ENCODE data around the gene DGCR6L. TPM values are rescaled to one million over a fixed set of nuclear protein-coding genes. Genes with fewer than 3 reads are reported as not detected.
"Not testable (repeated sequence)": the region's sequence is repeated elsewhere in the genome, so short reads cannot be mapped to it uniquely, and the experiment has no call there.

Gene DGCR6L
- total RNA-seq, 1 experiment from 2014 or later: 32.7 TPM

GRCh38 chr22:20285473-20286311 lies 34.2 kb downstream of the DGCR6L start:
- not testable (repeated sequence) for H3K9ac ChIP-seq (ENCODE audit: low read length); H2AFZ ChIP-seq (ENCODE audit: low read length); H3K79me2 ChIP-seq (ENCODE audit: low read length); H3K36me3 ChIP-seq (ENCODE audit: insufficient read depth, low read length); H3K4me2 ChIP-seq (ENCODE audit: low read depth, low read length, poor library complexity, severe bottlenecking); H3K9me2 ChIP-seq (replicated peaks; ENCODE audit: insufficient read depth, low read length); H4K20me1 ChIP-seq (ENCODE audit: insufficient read depth, low read depth, low read length); H3K27ac ChIP-seq (ENCODE audit: low read length); H3K9me3 ChIP-seq (ENCODE audit: low read length); H3K4me1 ChIP-seq (ENCODE audit: low read length); H3K27me3 ChIP-seq (ENCODE audit: low read length); H3K4me3 ChIP-seq (ENCODE audit: low read length)
- peak; percentile 87 for DNase-seq

GRCh38 chr22:20284471-20285086 lies 35.3 kb downstream of the DGCR6L start:
- Histone ChIP-seq H3K9me2 (replicated peaks; ENCODE audit: insufficient read depth, low read length) (no peaks in the 10 kb centered on the region), H3K4me1 (ENCODE audit: low read length) (no peaks in the 10 kb centered on the region), H3K9ac (ENCODE audit: low read length) (no peak overlapping the region), H3K4me3 (ENCODE audit: low read length) (no peak overlapping the region), H3K4me2 (ENCODE audit: low read depth, low read length, poor library complexity, severe bottlenecking) (no peak overlapping the region), H4K20me1 (ENCODE audit: insufficient read depth, low read depth, low read length) (no peaks in the 10 kb centered on the region), H3K27me3 (ENCODE audit: low read length) (no peaks in the 10 kb centered on the region), H3K27ac (ENCODE audit: low read length) (no peak overlapping the region), H3K79me2 (ENCODE audit: low read length) (no peaks in the 10 kb centered on the region), H3K9me3 (ENCODE audit: low read length) (no peaks in the 10 kb centered on the region), H3K36me3 (ENCODE audit: insufficient read depth, low read length) (no peaks in the 10 kb centered on the region), H2AFZ (ENCODE audit: low read length) (no peak overlapping the region)
- no peak for DNase-seq

GRCh38 chr22:20283674-20284066 lies 36.2 kb downstream of the DGCR6L start:
- Histone ChIP-seq H2AFZ (ENCODE audit: low read length) (no peak overlapping the region), H3K4me1 (ENCODE audit: low read length) (no peaks in the 10 kb centered on the region), H3K9ac (ENCODE audit: low read length) (no peak overlapping the region), H3K4me3 (ENCODE audit: low read length) (no peak overlapping the region), H3K27ac (ENCODE audit: low read length) (no peak overlapping the region), H4K20me1 (ENCODE audit: insufficient read depth, low read depth, low read length) (no peaks in the 10 kb centered on the region), H3K4me2 (ENCODE audit: low read depth, low read length, poor library complexity, severe bottlenecking) (no peak overlapping the region), H3K9me2 (replicated peaks; ENCODE audit: insufficient read depth, low read length) (no peaks in the 10 kb centered on the region), H3K36me3 (ENCODE audit: insufficient read depth, low read length) (no peaks in the 10 kb centered on the region), H3K27me3 (ENCODE audit: low read length) (no peaks in the 10 kb centered on the region), H3K79me2 (ENCODE audit: low read length) (no peaks in the 10 kb centered on the region), H3K9me3 (ENCODE audit: low read length) (no peaks in the 10 kb centered on the region)
- DNase-seq: no peak

- no peaks in the 10 kb centered on the region for H3K36me3 ChIP-seq (ENCODE audit: insufficient read depth, low read length)
- no peak overlapping the region for H3K9ac ChIP-seq (ENCODE audit: low read length)
- H3K9me2 ChIP-seq (replicated peaks; ENCODE audit: insufficient read depth, low read length): no peaks in the 10 kb centered on the region
- no peaks in the 10 kb centered on the region for H3K27me3 ChIP-seq (ENCODE audit: low read length)
- H3K9me3 ChIP-seq (ENCODE audit: low read length): no peaks in the 10 kb centered on the region
- no peak overlapping the region for H3K4me2 ChIP-seq (ENCODE audit: low read depth, low read length, poor library complexity, severe bottlenecking)
- no peak for DNase-seq
- H4K20me1 ChIP-seq (ENCODE audit: insufficient read depth, low read depth, low read length): no peaks in the 10 kb centered on the region
- H3K4me1 ChIP-seq (ENCODE audit: low read length): no peaks in the 10 kb centered on the region
- no peak overlapping the region for H3K27ac ChIP-seq (ENCODE audit: low read length)
- H3K4me3 ChIP-seq (ENCODE audit: low read length): no peak overlapping the region
- no peak overlapping the region for H2AFZ ChIP-seq (ENCODE audit: low read length)
- H3K79me2 ChIP-seq (ENCODE audit: low read length): no peaks in the 10 kb centered on the region
These were observed 36.8 kb downstream of the DGCR6L start for GRCh38 chr22:20282901-20283673.

- Histone ChIP-seq H4K20me1 (ENCODE audit: insufficient read depth, low read depth, low read length) (no peaks in the 10 kb centered on the region), H3K27me3 (ENCODE audit: low read length) (no peaks in the 10 kb centered on the region), H3K4me2 (ENCODE audit: low read depth, low read length, poor library complexity, severe bottlenecking) (no peak overlapping the region), H3K4me3 (ENCODE audit: low read length) (no peak overlapping the region), H3K36me3 (ENCODE audit: insufficient read depth, low read length) (no peaks in the 10 kb centered on the region), H3K9ac (ENCODE audit: low read length) (no peak overlapping the region), H3K79me2 (ENCODE audit: low read length) (no peaks in the 10 kb centered on the region), H3K27ac (ENCODE audit: low read length) (no peak overlapping the region), H3K9me2 (replicated peaks; ENCODE audit: insufficient read depth, low read length) (no peaks in the 10 kb centered on the region), H2AFZ (ENCODE audit: low read length) (no peak overlapping the region), H3K4me1 (ENCODE audit: low read length) (no peaks in the 10 kb centered on the region), H3K9me3 (ENCODE audit: low read length) (no peaks in the 10 kb centered on the region)
- no peak for DNase-seq
These were observed 38.0 kb downstream of the DGCR6L start for GRCh38 chr22:20281891-20282290.

- H3K9me2 ChIP-seq (replicated peaks; ENCODE audit: insufficient read depth, low read length); H3K4me2 ChIP-seq (ENCODE audit: low read depth, low read length, poor library complexity, severe bottlenecking); H3K4me3 ChIP-seq (ENCODE audit: low read length); H3K36me3 ChIP-seq (ENCODE audit: insufficient read depth, low read length); H2AFZ ChIP-seq (ENCODE audit: low read length); H4K20me1 ChIP-seq (ENCODE audit: insufficient read depth, low read depth, low read length); DNase-seq; H3K27ac ChIP-seq (ENCODE audit: low read length); H3K27me3 ChIP-seq (ENCODE audit: low read length); H3K9ac ChIP-seq (ENCODE audit: low read length); H3K79me2 ChIP-seq (ENCODE audit: low read length); H3K4me1 ChIP-seq (ENCODE audit: low read length); H3K9me3 ChIP-seq (ENCODE audit: low read length): not testable (repeated sequence)
These were observed 38.4 kb downstream of the DGCR6L start for GRCh38 chr22:20281473-20281872.

- no peaks in the 10 kb centered on the region for H3K9me3 ChIP-seq (ENCODE audit: low read length)
- no peak overlapping the region for H3K9ac ChIP-seq (ENCODE audit: low read length)
These were observed 39.0 kb downstream of the DGCR6L start for GRCh38 chr22:20280866-20281265.

GRCh38 chr22:20280163-20280562 lies 39.7 kb downstream of the DGCR6L start:
- DNase-seq; H3K9me3 ChIP-seq (ENCODE audit: low read length); H3K4me2 ChIP-seq (ENCODE audit: low read depth, low read length, poor library complexity, severe bottlenecking); H3K27ac ChIP-seq (ENCODE audit: low read length); H3K9ac ChIP-seq (ENCODE audit: low read length); H3K4me3 ChIP-seq (ENCODE audit: low read length); H3K79me2 ChIP-seq (ENCODE audit: low read length); H3K27me3 ChIP-seq (ENCODE audit: low read length); H2AFZ ChIP-seq (ENCODE audit: low read length); H4K20me1 ChIP-seq (ENCODE audit: insufficient read depth, low read depth, low read length); H3K4me1 ChIP-seq (ENCODE audit: low read length); H3K9me2 ChIP-seq (replicated peaks; ENCODE audit: insufficient read depth, low read length); H3K36me3 ChIP-seq (ENCODE audit: insufficient read depth, low read length): not testable (repeated sequence)

More at GRCh38 chr22:20280866-20281265, 39.0 kb downstream of the DGCR6L start:
- DNase-seq: no peak
- no peak overlapping the region for H3K4me3 ChIP-seq (ENCODE audit: low read length)
- no peaks in the 10 kb centered on the region for H3K27me3 ChIP-seq (ENCODE audit: low read length)
- H3K36me3 ChIP-seq (ENCODE audit: insufficient read depth, low read length): no peaks in the 10 kb centered on the region
- H3K9me2 ChIP-seq (replicated peaks; ENCODE audit: insufficient read depth, low read length): no peaks in the 10 kb centered on the region
- no peak overlapping the region for H2AFZ ChIP-seq (ENCODE audit: low read length)
- H3K79me2 ChIP-seq (ENCODE audit: low read length): no peaks in the 10 kb centered on the region
- H4K20me1 ChIP-seq (ENCODE audit: insufficient read depth, low read depth, low read length): no peaks in the 10 kb centered on the region
- no peak overlapping the region for H3K27ac ChIP-seq (ENCODE audit: low read length)
- H3K4me2 ChIP-seq (ENCODE audit: low read depth, low read length, poor library complexity, severe bottlenecking): no peak overlapping the region
- no peaks in the 10 kb centered on the region for H3K4me1 ChIP-seq (ENCODE audit: low read length)
